Esophagus squamous epithelium (tissue), 4 donors: Measurements from ENCODE around the gene PHTF2.

Source experiments
- CTCF ChIP-seq, 6 experiments: fragments of 450-650 bp in 4 of 6; fragments of 200-600 bp in 2 of 6; sonication (generic) in 2 of 6; IDR thresholded peaks; one replicate each; pipeline ENCODE4 v1.5.1; 2016 to 2019; ENCODE audit warnings: antibody characterized with exemption in 6 of 6, mild to moderate bottlenecking in 4 of 6, moderate library complexity in 4 of 6
- POLR2A ChIP-seq, 4 donors: fragments of 450-650 bp; IDR thresholded peaks; one replicate each; pipeline ENCODE4 v1.6.1; 2017; ENCODE audit warnings: antibody characterized with exemption in 4 of 4, mild to moderate bottlenecking in 4 of 4, moderate library complexity in 3 of 4

DNA sequence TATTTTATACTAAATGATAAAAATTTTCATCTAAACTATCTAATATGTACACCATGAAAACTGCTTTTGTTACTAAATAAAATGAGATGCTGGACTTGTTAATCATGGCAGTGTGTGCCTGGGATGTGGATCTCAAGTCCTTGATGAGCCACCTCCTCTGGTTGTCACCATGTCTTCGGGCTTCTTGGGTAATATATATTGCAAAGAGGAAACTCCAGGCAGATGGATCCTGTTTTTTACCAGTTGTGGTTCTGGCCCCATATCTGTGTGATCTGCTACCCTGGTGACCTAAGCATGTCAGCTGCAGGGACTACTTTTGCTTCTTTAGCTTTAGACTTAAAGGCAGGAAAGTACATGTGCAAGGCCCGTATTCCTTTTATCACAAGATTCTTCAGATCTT lies 46.6 kb upstream of the PHTF2 start:
- TF ChIP-seq CTCF (IDR thresholded peaks at IDR 0.05) (no peak), POLR2A (IDR thresholded peaks at IDR 0.05) (no peak)
